DOHH2 (cell line): Measurements from ENCODE around the gene KCNQ1.

Experiments used
- H3F3A ChIP-seq: fragments of 200-600 bp; sonication (generic), shearing (Covaris generic); 2 replicates; pipeline ENCODE4 v1.6.0; 2016; ENCODE audit warnings: antibody characterized with exemption, mild to moderate bottlenecking; ENCODE audit not compliant: control insufficient read depth, insufficient read depth
- H3K27ac ChIP-seq: fragments of 200-600 bp; sonication (generic); 2 replicates; pipeline ENCODE4 v1.5.1; 2014; ENCODE audit warnings: low read depth, mild to moderate bottlenecking, low read length, moderate library complexity
- H3K27me3 ChIP-seq: fragments of 200-600 bp; sonication (generic); 2 replicates; pipeline ENCODE4 v1.6.1; 2014; ENCODE audit warnings: mild to moderate bottlenecking, low read length, mixed read lengths; ENCODE audit not compliant: control insufficient read depth
- H3K36me3 ChIP-seq: fragments of 200-600 bp; sonication (generic); 2 replicates; pipeline ENCODE4 v1.6.1; 2014; ENCODE audit warnings: mild to moderate bottlenecking, low read length, moderate library complexity, mixed read lengths; ENCODE audit not compliant: control insufficient read depth
- H3K4me1 ChIP-seq: fragments of 200-600 bp; sonication (generic); 2 replicates; pipeline ENCODE4 v1.6.1; 2014; ENCODE audit warnings: mild to moderate bottlenecking, low read length, mixed read lengths; ENCODE audit not compliant: control insufficient read depth
- H3K4me2 ChIP-seq: fragments of 200-600 bp; sonication (generic); 2 replicates; pipeline ENCODE4 v1.6.0; 2014; ENCODE audit warnings: mild to moderate bottlenecking, low read length, moderate library complexity
- H3K4me3 ChIP-seq: fragments of 200-600 bp; sonication (generic); 2 replicates; pipeline ENCODE4 v1.5.1; 2014; ENCODE audit warnings: mild to moderate bottlenecking, low read length, mixed read lengths
- H3K79me2 ChIP-seq: fragments of 200-600 bp; sonication (generic); 2 replicates; pipeline ENCODE4 v1.6.1; 2014; ENCODE audit warnings: mild to moderate bottlenecking, low read length, mixed read lengths; ENCODE audit not compliant: control insufficient read depth
- H3K9me2 ChIP-seq: fragments of 200-600 bp; sonication (generic); replicated peaks from 2 replicates; pipeline ENCODE4 v1.6.1; 2014; ENCODE audit warnings: mild to moderate bottlenecking, low read length, mixed read lengths; ENCODE audit not compliant: control insufficient read depth
- H3K9me3 ChIP-seq: fragments of 200-600 bp; sonication (generic); 2 replicates; pipeline ENCODE4 v1.6.1; 2014; ENCODE audit warnings: antibody characterized with exemption, low read length, mixed read lengths; ENCODE audit not compliant: control insufficient read depth, insufficient read depth
- H4K20me1 ChIP-seq: fragments of 200-600 bp; sonication (generic); 2 replicates; pipeline ENCODE4 v1.6.0; 2014; ENCODE audit warnings: low read depth, mild to moderate bottlenecking, antibody characterized with exemption, low read length, moderate library complexity; ENCODE audit not compliant: control insufficient read depth, insufficient read depth
- EZH2phosphoT487 ChIP-seq: fragments of 200-600 bp; sonication (generic); IDR thresholded peaks from 2 replicates; pipeline ENCODE4 v1.6.1; 2017; ENCODE audit warnings: borderline replicate concordance, mild to moderate bottlenecking, antibody characterized with exemption, low read length, moderate library complexity, mixed read lengths
- TF ChIP-seq, protein P1 (sequence below): fragments of 200-600 bp; sonication (generic); IDR thresholded peaks from one replicate; pipeline ENCODE4 v1.5.1; 2014; ENCODE audit warnings: antibody characterized with exemption, mild to moderate bottlenecking, low read depth, low read length; ENCODE audit not compliant: poor library complexity, severe bottlenecking

Gene KCNQ1

GRCh38 chr11:2450321-2451041 lies 5.7 kb downstream of the KCNQ1 start:
- Histone ChIP-seq H3K27me3 (no peaks in the 10 kb centered on the region), H3K27ac (no peak overlapping the region)

GRCh38 chr11:2451336-2451735 lies 6.5 kb downstream of the KCNQ1 start:
- no peak overlapping the region for H3K27ac ChIP-seq
- no peak for TF ChIP-seq EZH2phosphoT487
- TF ChIP-seq, protein P1, sequence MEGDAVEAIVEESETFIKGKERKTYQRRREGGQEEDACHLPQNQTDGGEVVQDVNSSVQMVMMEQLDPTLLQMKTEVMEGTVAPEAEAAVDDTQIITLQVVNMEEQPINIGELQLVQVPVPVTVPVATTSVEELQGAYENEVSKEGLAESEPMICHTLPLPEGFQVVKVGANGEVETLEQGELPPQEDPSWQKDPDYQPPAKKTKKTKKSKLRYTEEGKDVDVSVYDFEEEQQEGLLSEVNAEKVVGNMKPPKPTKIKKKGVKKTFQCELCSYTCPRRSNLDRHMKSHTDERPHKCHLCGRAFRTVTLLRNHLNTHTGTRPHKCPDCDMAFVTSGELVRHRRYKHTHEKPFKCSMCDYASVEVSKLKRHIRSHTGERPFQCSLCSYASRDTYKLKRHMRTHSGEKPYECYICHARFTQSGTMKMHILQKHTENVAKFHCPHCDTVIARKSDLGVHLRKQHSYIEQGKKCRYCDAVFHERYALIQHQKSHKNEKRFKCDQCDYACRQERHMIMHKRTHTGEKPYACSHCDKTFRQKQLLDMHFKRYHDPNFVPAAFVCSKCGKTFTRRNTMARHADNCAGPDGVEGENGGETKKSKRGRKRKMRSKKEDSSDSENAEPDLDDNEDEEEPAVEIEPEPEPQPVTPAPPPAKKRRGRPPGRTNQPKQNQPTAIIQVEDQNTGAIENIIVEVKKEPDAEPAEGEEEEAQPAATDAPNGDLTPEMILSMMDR, result no peak
- H3K9me3 ChIP-seq, result no peaks in the 10 kb centered on the region
- no peaks in the 10 kb centered on the region for H3K9me2 ChIP-seq
- H3K36me3 ChIP-seq, result no peaks in the 10 kb centered on the region
- no peaks in the 10 kb centered on the region for H3F3A ChIP-seq
- H3K27me3 ChIP-seq, result no peaks in the 10 kb centered on the region
- peaks cover 16% of the 10 kb centered on the region for H3K4me1 ChIP-seq
- H3K4me3 ChIP-seq, result no peak overlapping the region
- no peaks in the 10 kb centered on the region for H4K20me1 ChIP-seq
- H3K79me2 ChIP-seq, result no peaks in the 10 kb centered on the region
- H3K4me2 ChIP-seq, result no peak overlapping the region

More at GRCh38 chr11:2450321-2451041, 5.7 kb downstream of the KCNQ1 start:
- Histone ChIP-seq H3K4me1 (peaks cover 17% of the 10 kb centered on the region), H3K9me3 (no peaks in the 10 kb centered on the region), H3K9me2 (no peaks in the 10 kb centered on the region), H4K20me1 (no peaks in the 10 kb centered on the region), H3F3A (no peaks in the 10 kb centered on the region), H3K4me2 (no peak overlapping the region), H3K79me2 (no peaks in the 10 kb centered on the region), H3K4me3 (no peak overlapping the region), H3K36me3 (no peaks in the 10 kb centered on the region)
- no peak for TF ChIP-seq EZH2phosphoT487
- TF ChIP-seq, protein P1, result no peak

DNA sequence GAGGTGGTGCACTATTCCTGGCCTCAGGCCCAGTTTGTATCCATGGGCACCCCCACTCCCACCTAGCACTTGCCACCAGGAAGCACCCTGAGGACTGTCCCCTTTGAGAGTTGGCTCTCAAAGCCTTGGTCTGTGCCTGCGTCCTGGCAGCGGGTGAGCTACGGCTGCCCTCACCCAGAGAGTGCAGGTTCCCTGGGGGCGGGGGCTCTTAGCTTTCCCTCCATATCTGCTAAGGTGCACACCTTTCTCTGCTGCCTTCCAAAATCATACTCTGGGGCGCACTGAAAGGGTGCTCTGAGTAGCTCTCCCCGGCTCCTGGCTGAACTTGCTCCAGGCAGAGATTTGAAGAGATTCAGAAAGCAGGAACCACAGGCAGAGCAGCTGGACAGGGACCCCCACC lies 7.1 kb downstream of the KCNQ1 start:
- Histone ChIP-seq H4K20me1 (no peaks in the 10 kb centered on the region), H3K27me3 (no peaks in the 10 kb centered on the region), H3K79me2 (no peaks in the 10 kb centered on the region), H3K9me3 (no peaks in the 10 kb centered on the region), H3K4me3 (no peak overlapping the region), H3K4me2 (no peak overlapping the region), H3F3A (no peaks in the 10 kb centered on the region), H3K9me2 (no peaks in the 10 kb centered on the region), H3K4me1 (peaks cover 11% of the 10 kb centered on the region), H3K27ac (no peak overlapping the region), H3K36me3 (no peaks in the 10 kb centered on the region)
- no peak for TF ChIP-seq EZH2phosphoT487
- TF ChIP-seq, protein P1, result no peak
